Vagina (tissue), 2 donors: ENCODE measurements around the gene CBFA2T2.

Experiments
- CTCF ChIP-seq, 3 experiments: fragments of 450-650 bp in 2 of 3; fragments of 200-600 bp in 1 of 3; sonication (generic) in 1 of 3; IDR thresholded peaks; one replicate each; pipeline ENCODE4 v1.5.1; 2017 to 2019; ENCODE audit warnings: antibody characterized with exemption in 3 of 3, mild to moderate bottlenecking in 2 of 3, moderate library complexity in 2 of 3
- POLR2AphosphoS5 ChIP-seq, 2 donors: sonication (generic); formaldehyde crosslinking; IDR thresholded peaks; one replicate each; pipeline ENCODE4 v1.9.0; 2017; ENCODE audit warnings: antibody characterized with exemption in 2 of 2, mild to moderate bottlenecking in 2 of 2, low read depth in 1 of 2; ENCODE audit not compliant: insufficient read depth in 1 of 2

- TF ChIP-seq CTCF (IDR thresholded peaks at IDR 0.05), result peak; percentile 26 to 41 (median 34)
- TF ChIP-seq POLR2AphosphoS5 (IDR thresholded peaks at IDR 0.05; ENCODE audit: insufficient read depth in 1 of 2, low read depth in 1 of 2), result peak in 1 of 2 donors; percentile 42
Measured at GRCh38 chr20:33686100-33686983, 196.4 kb downstream of the CBFA2T2 start, which contains the start of gene E2F1.
